Mesothelial cell of epicardium (in vitro differentiated cells): Measurements from ENCODE around the gene EXOSC10. TPM values are rescaled to one million over a fixed set of nuclear protein-coding genes. Genes with fewer than 3 reads are reported as not detected.

Experiments used
- DNase-seq, 2 experiments: peaks; one replicate each; pipeline ENCODE4 v3.0.0; 2021; ENCODE audit warnings: low spot score in 2 of 2; ENCODE audit not compliant: unreplicated experiment in 2 of 2
- H3K27ac Mint-ChIP-seq: 2 replicates; pipeline ENCODE4 v1.8.0; 2021; ENCODE audit warnings: mixed read lengths
- H3K27me3 Mint-ChIP-seq: 2 replicates; pipeline ENCODE4 v1.8.0; 2021; ENCODE audit warnings: low read depth, mixed read lengths
- H3K36me3 Mint-ChIP-seq: 2 replicates; pipeline ENCODE4 v1.8.0; 2021; ENCODE audit warnings: mixed read lengths
- H3K4me1 Mint-ChIP-seq: 2 replicates; pipeline ENCODE4 v1.8.0; 2021; ENCODE audit warnings: mixed read lengths
- H3K4me3 Mint-ChIP-seq: 2 replicates; pipeline ENCODE4 v1.8.0; 2021; ENCODE audit warnings: mild to moderate bottlenecking, moderate library complexity, mixed read lengths
- H3K9me3 Mint-ChIP-seq: 2 replicates; pipeline ENCODE4 v1.8.0; 2021; ENCODE audit warnings: mixed read lengths
- total RNA-seq: library from RNA; stranded (reverse); gene quantifications from 3 replicates; pipeline ENCODE4 v1.2.1, GENCODE V29; 2021
- TF ChIP-seq, protein P1 (sequence below): fragments of 200-600 bp; sonication (generic); IDR thresholded peaks from one replicate; pipeline ENCODE4 v1.5.0; 2021; ENCODE audit warnings: antibody characterized with exemption; ENCODE audit not compliant: unreplicated experiment

The EXOSC10 gene
- total RNA-seq = 68.1 to 76.9 TPM (median 73.7 TPM) in 3 replicates

- peaks cover 5% of the 10 kb centered on the region for H3K36me3 Mint-ChIP-seq
- TF ChIP-seq, protein P1, sequence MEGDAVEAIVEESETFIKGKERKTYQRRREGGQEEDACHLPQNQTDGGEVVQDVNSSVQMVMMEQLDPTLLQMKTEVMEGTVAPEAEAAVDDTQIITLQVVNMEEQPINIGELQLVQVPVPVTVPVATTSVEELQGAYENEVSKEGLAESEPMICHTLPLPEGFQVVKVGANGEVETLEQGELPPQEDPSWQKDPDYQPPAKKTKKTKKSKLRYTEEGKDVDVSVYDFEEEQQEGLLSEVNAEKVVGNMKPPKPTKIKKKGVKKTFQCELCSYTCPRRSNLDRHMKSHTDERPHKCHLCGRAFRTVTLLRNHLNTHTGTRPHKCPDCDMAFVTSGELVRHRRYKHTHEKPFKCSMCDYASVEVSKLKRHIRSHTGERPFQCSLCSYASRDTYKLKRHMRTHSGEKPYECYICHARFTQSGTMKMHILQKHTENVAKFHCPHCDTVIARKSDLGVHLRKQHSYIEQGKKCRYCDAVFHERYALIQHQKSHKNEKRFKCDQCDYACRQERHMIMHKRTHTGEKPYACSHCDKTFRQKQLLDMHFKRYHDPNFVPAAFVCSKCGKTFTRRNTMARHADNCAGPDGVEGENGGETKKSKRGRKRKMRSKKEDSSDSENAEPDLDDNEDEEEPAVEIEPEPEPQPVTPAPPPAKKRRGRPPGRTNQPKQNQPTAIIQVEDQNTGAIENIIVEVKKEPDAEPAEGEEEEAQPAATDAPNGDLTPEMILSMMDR = no peak
Measured at GRCh38 chr1:11099310-11100148, at the start of gene EXOSC10. TSS of gene EXOSC10 (minus strand) at chr1:11099869. CDS start at chr1:11099831, 38 bp downstream.

GRCh38 chr1:11147197-11147770, 47.6 kb upstream of the EXOSC10 start:
- H3K36me3 Mint-ChIP-seq = peaks cover 25% of the 10 kb centered on the region
- DNase-seq = no peak

More at GRCh38 chr1:11099310-11100148, at the start of gene EXOSC10:
- peaks cover 8% of the 10 kb centered on the region for H3K4me1 Mint-ChIP-seq
- H3K9me3 Mint-ChIP-seq = no peaks in the 10 kb centered on the region
- DNase-seq = peak; percentile 93 to 97
- H3K27me3 Mint-ChIP-seq = no peaks in the 10 kb centered on the region
- peak within 1 kb of the TSS; percentile 95 for H3K4me3 Mint-ChIP-seq
- H3K27ac Mint-ChIP-seq = peak within 1 kb of the TSS; percentile 97

GRCh38 chr1:11145741-11146140, 46.1 kb upstream of the EXOSC10 start:
- Mint-ChIP-seq H3K27me3 (no peaks in the 10 kb centered on the region), H3K4me3 (no peak overlapping the region), H3K27ac (no peak overlapping the region), H3K4me1 (no peaks in the 10 kb centered on the region), H3K36me3 (peaks cover 26% of the 10 kb centered on the region), H3K9me3 (no peaks in the 10 kb centered on the region)
- DNase-seq = no peak
- TF ChIP-seq, protein P1 = no peak

More at GRCh38 chr1:11147197-11147770, 47.6 kb upstream of the EXOSC10 start:
- no peaks in the 10 kb centered on the region for H3K9me3 Mint-ChIP-seq
- H3K27me3 Mint-ChIP-seq = no peaks in the 10 kb centered on the region
- no peak overlapping the region for H3K4me3 Mint-ChIP-seq
- H3K27ac Mint-ChIP-seq = no peak overlapping the region
- H3K4me1 Mint-ChIP-seq = peaks cover 6% of the 10 kb centered on the region
- TF ChIP-seq, protein P1 = no peak

DNA sequence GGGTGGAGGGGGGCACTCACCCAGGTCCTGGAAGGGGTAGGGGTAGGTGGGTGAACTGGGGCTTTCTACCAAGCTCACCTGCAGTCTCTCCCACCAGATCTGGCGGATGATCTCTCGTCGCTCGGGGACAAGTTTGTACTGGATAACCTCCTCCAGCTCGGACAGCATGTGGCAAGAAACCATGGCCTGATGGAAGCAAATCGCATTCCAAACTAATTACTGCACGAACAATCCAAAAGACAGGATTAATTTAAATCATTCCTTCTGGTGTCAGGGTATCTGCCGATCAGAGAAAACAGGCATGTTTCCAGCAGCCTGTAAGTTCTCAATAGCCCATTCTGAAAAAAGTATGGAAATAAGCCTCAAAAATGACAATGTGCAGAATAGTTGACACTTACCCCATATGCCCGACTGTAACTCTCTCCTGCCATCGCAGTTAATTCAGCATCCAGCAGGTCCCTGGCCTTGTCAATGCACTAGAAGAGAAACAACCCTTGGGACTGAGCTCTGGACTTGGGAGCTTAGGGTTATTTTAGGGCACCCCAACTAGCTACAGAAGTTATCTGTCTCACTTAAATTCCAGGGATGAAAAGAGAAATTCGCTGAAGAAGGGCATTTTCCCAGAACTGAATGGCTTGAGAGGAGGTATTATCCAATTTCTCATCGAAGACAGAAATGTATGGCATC, 45.0 kb upstream of the EXOSC10 start:
- Mint-ChIP-seq H3K4me1 (no peaks in the 10 kb centered on the region), H3K27ac (no peak overlapping the region), H3K27me3 (no peaks in the 10 kb centered on the region), H3K9me3 (no peaks in the 10 kb centered on the region), H3K36me3 (peaks cover 21% of the 10 kb centered on the region), H3K4me3 (no peak overlapping the region)
- DNase-seq = no peak
- TF ChIP-seq, protein P1 = no peak

DNA sequence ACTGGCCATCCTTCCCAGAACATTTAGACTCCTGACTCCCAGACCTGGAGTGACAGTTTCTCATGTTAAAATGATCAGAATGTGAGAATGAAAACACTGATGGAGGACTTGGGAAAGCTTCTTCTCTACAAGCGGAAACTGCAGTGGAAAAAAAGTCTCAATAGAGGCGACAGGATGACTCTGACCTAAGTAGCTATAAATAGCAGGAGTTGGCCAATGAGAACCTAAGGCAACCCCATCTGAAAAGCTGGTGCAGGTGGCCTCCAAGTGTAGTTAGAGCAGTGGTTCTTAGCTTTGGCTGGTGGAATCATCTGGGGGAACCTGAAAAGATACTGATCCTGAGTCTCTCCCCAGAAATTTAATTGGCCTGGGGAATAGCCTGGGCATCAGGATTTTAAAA, 44.2 kb upstream of the EXOSC10 start:
- H3K36me3 Mint-ChIP-seq = peaks cover 24% of the 10 kb centered on the region
- H3K4me3 Mint-ChIP-seq = no peak overlapping the region
- no peaks in the 10 kb centered on the region for H3K9me3 Mint-ChIP-seq
- DNase-seq = no peak
- no peaks in the 10 kb centered on the region for H3K4me1 Mint-ChIP-seq
- TF ChIP-seq, protein P1 = no peak
- H3K27ac Mint-ChIP-seq = no peak overlapping the region
- no peaks in the 10 kb centered on the region for H3K27me3 Mint-ChIP-seq
